OCI-LY7 (cell line): ENCODE measurements around the gene SIK2. TPM values are rescaled to one million over a fixed set of nuclear protein-coding genes. Genes with fewer than 3 reads are reported as not detected.

ENCODE experiments used
- BruUV-seq: library from RNA; stranded (reverse); fragments of 400-500 nt; replicated peaks from 2 replicates; lab custom pipeline; 2021; lab: Mats Ljungman, UMichigan
- CTCF ChIA-PET: fragments of 300-600 bp; sonication (Branson Sonifier 250); formaldehyde crosslinking; loops from one replicate; lab custom pipeline; 2022; ENCODE audit warnings: antibody characterized with exemption; ENCODE audit not compliant: unreplicated experiment; lab: Charles Lee
- POLR2A ChIA-PET: fragments of 300-600 bp; sonication (Branson Sonifier 250); formaldehyde crosslinking; loops from one replicate; lab custom pipeline; 2022; ENCODE audit warnings: antibody characterized with exemption; lab: Charles Lee
- DNase-seq: peaks from one replicate; pipeline ENCODE4 v3.0.0-alpha.2; 2015; ENCODE audit warnings: low spot score
- H2AFZ ChIP-seq: fragments of 200-600 bp; sonication (generic), shearing (Covaris generic); 2 replicates; pipeline ENCODE4 v1.6.1; 2014; ENCODE audit warnings: mild to moderate bottlenecking, antibody characterized with exemption, low read length, moderate library complexity
- H3K27ac ChIP-seq: fragments of 200-600 bp; sonication (generic); 2 replicates; pipeline ENCODE4 v1.5.1; 2014; ENCODE audit warnings: mixed run types, low read depth, mild to moderate bottlenecking, moderate library complexity, low read length, inconsistent platforms; ENCODE audit not compliant: poor library complexity, severe bottlenecking
- H3K36me3 ChIP-seq: fragments of 200-600 bp; sonication (generic); 2 replicates; pipeline ENCODE4 v1.6.1; 2014; ENCODE audit warnings: mild to moderate bottlenecking, antibody characterized with exemption, low read length, moderate library complexity, mixed read lengths; ENCODE audit not compliant: insufficient read depth
- H3K4me1 ChIP-seq: fragments of 200-600 bp; sonication (generic); 2 replicates; pipeline ENCODE4 v1.5.1; 2014; ENCODE audit warnings: mild to moderate bottlenecking, low read length; ENCODE audit not compliant: insufficient read depth, poor library complexity, severe bottlenecking
- H3K4me2 ChIP-seq: fragments of 200-600 bp; sonication (generic); 2 replicates; pipeline ENCODE4 v1.6.1; 2014; ENCODE audit warnings: mild to moderate bottlenecking, low read length
- H3K4me3 ChIP-seq: fragments of 200-600 bp; sonication (generic); 2 replicates; pipeline ENCODE4 v1.5.1; 2014; ENCODE audit warnings: mild to moderate bottlenecking, low read depth, low read length; ENCODE audit not compliant: poor library complexity, severe bottlenecking
- H3K79me2 ChIP-seq: fragments of 200-600 bp; sonication (generic); 2 replicates; pipeline ENCODE4 v1.6.1; 2016; ENCODE audit warnings: low read depth, mild to moderate bottlenecking, low read length, moderate library complexity, mixed read lengths; ENCODE audit not compliant: insufficient read depth
- H3K9me2 ChIP-seq: fragments of 200-600 bp; sonication (generic); 2 replicates; pipeline ENCODE4 v1.6.1; 2016; ENCODE audit warnings: mild to moderate bottlenecking, low read length, mixed read lengths; ENCODE audit not compliant: insufficient read depth
- H3K9me3 ChIP-seq: fragments of 200-600 bp; sonication (generic); 2 replicates; pipeline ENCODE4 v1.6.1; 2014; ENCODE audit warnings: mild to moderate bottlenecking, mixed run types, low read length, mixed read lengths
- H4K20me1 ChIP-seq: fragments of 200-600 bp; sonication (generic); 2 replicates; pipeline ENCODE4 v1.6.1; 2014; ENCODE audit warnings: mild to moderate bottlenecking, antibody characterized with exemption, low read length, moderate library complexity, mixed read lengths; ENCODE audit not compliant: insufficient read depth
- EZH2phosphoT487 ChIP-seq: fragments of 200-600 bp; sonication (generic); IDR thresholded peaks from 2 replicates; pipeline ENCODE4 v1.6.1; 2018; ENCODE audit warnings: low read depth, borderline replicate concordance, mild to moderate bottlenecking, mixed run types, antibody characterized with exemption, low read length, moderate library complexity, mixed read lengths
- intact Hi-C: fragments of 100-400 bp; cut with micrococcal nuclease; formaldehyde crosslinking; loops from one replicate; pipeline ENCODE4 v1.10.0; 2022; ENCODE audit not compliant: unreplicated experiment
- total RNA-seq, 2 experiments: library from RNA; depleted of rRNA in 1 of 2; stranded (reverse); fragments of >200 nt in 1 of 2; shearing (Covaris generic) in 1 of 2; gene quantifications; 2 replicates each; pipeline ENCODE4 v1.2.3, GENCODE V29; 2014 to 2022
- TF ChIP-seq, protein P1 (sequence below): fragments of 200-600 bp; sonication (generic); conservative IDR thresholded peaks from 2 replicates; pipeline ENCODE4 v1.5.1; 2014; ENCODE audit warnings: mild to moderate bottlenecking, antibody characterized with exemption, low read length, moderate library complexity, mixed read lengths

SIK2 gene
- total RNA-seq, 2 experiments from 2014 or later: 9.8 to 16.9 TPM

DNA sequence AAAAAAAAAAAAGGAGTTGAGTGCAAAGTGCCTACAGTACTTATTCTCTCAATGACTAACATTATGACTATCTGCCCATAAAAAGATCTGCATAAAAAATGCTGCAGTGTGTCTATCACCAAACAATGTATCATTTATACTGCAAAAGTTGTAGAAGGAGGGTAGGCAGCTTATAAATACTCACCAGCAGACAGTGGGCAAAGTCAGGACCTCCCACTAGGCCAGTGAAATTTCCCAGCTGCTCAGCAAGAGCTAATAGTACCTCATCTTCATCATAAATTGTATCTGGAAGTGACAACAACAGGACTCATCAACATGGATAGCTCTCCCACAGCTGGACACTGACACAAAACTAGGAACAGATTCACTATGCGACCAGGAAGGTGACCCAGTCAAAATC is 162.4 kb downstream of the SIK2 start:
- H3K79me2 ChIP-seq: peaks cover 23% of the 10 kb centered on the region
- H3K4me3 ChIP-seq: peak overlapping the region; percentile 88
- TF ChIP-seq, protein P1, sequence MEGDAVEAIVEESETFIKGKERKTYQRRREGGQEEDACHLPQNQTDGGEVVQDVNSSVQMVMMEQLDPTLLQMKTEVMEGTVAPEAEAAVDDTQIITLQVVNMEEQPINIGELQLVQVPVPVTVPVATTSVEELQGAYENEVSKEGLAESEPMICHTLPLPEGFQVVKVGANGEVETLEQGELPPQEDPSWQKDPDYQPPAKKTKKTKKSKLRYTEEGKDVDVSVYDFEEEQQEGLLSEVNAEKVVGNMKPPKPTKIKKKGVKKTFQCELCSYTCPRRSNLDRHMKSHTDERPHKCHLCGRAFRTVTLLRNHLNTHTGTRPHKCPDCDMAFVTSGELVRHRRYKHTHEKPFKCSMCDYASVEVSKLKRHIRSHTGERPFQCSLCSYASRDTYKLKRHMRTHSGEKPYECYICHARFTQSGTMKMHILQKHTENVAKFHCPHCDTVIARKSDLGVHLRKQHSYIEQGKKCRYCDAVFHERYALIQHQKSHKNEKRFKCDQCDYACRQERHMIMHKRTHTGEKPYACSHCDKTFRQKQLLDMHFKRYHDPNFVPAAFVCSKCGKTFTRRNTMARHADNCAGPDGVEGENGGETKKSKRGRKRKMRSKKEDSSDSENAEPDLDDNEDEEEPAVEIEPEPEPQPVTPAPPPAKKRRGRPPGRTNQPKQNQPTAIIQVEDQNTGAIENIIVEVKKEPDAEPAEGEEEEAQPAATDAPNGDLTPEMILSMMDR: no peak
- no peak for TF ChIP-seq EZH2phosphoT487
- ChIA-PET POLR2A (interaction anchor here (0.6 to 5.7 kb wide), 13 partner anchors 10 to 1560 kb away, joined by 3 to 52 read pairs (median 4); partner anchors contain the start of gene ALG9), CTCF (interaction anchor here (2.8 kb wide), 1 partner anchor 12 kb away, joined by 9 read pairs; no protein-coding TSS in a partner anchor)
- H3K36me3 ChIP-seq: peaks cover 52% of the 10 kb centered on the region
- H3K9me2 ChIP-seq: no peaks in the 10 kb centered on the region
- no TSS peak for BruUV-seq
- H3K4me1 ChIP-seq: peaks cover 17% of the 10 kb centered on the region
- no peaks in the 10 kb centered on the region for H3K9me3 ChIP-seq
- intact Hi-C loops: no loop called here
- H4K20me1 ChIP-seq: peaks cover 11% of the 10 kb centered on the region; the same call in 1 of the 2 replicates
- H3K4me2 ChIP-seq: peak overlapping the region; percentile 91
- DNase-seq: no peak
- no peak overlapping the region for H3K27ac ChIP-seq
- no peak overlapping the region for H2AFZ ChIP-seq

DNA sequence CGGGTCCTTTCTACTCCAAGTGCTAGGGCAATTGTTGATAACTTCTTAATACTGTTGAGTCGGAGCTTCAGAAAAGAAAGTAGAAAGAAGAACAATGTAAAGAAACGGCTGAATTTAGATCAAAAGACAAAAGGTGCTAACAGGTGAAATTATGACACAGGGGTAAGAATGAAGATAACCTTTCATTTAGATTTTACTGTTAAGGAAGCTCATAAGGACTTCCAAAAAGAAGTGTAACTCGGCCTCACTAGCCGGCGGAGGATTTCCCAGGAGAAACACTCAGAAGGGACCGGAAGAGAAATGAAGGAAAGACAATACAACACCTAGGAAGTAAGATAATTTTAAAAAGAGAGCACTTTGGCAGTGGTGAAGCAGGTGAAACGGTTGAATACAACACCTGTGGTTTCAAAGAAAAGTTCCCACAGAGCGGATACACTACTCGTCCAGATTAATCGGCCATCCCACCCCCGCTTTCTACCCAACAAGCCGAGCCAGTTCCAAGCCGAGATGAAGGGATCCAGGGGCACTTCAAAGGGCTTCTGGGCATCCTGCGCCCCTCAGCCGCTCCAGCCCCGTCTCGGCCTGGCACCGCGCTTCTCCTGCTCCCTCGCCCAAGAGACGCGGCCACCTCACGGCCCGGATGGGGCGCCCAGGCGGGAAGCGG is 163.2 kb downstream of the SIK2 start:
- peaks cover 23% of the 10 kb centered on the region for H3K79me2 ChIP-seq
- peak overlapping the region; percentile 97; the same call in 1 of the 2 replicates for H2AFZ ChIP-seq
- H3K4me2 ChIP-seq: peak overlapping the region; percentile 91
- ChIA-PET CTCF (no interaction called here), POLR2A (interaction anchor here (0.6 to 5.7 kb wide), 17 partner anchors 8 to 771 kb away, joined by 3 to 52 read pairs (median 4); partner anchors contain the start of gene ALG9)
- peak overlapping the region; percentile 88 for H3K4me3 ChIP-seq
- no TSS peak for BruUV-seq
- H3K9me3 ChIP-seq: no peaks in the 10 kb centered on the region
- intact Hi-C loops: no loop called here
- peaks cover 43% of the 10 kb centered on the region for H3K36me3 ChIP-seq
- H3K27ac ChIP-seq: peak overlapping the region; percentile 35
- H3K9me2 ChIP-seq: no peaks in the 10 kb centered on the region
- peak; percentile 9 for DNase-seq
- peaks cover 11% of the 10 kb centered on the region; the same call in 1 of the 2 replicates for H4K20me1 ChIP-seq
- H3K4me1 ChIP-seq: peaks cover 17% of the 10 kb centered on the region
- TF ChIP-seq, protein P1: no peak
- no peak for TF ChIP-seq EZH2phosphoT487
